Ovary (tissue), 9 donors: ENCODE measurements around the gene ARHGEF7. TPM values are rescaled to one million over a fixed set of nuclear protein-coding genes. Genes with fewer than 3 reads are reported as not detected.

Experiments
- DNase-seq, 5 donors: peaks; one replicate each; pipeline ENCODE4 v3.0.0-alpha.2; 2019 to 2020
- H3K27ac ChIP-seq, 2 donors: fragments of 200-600 bp; one replicate each; pipeline versions ENCODE4 v1.5.1 to v1.8.0; 2019 to 2022
- H3K27me3 ChIP-seq: fragments of 200-600 bp; one replicate; pipeline ENCODE4 v1.8.0; 2022
- H3K36me3 ChIP-seq: fragments of 200-600 bp; sonication (generic); one replicate; pipeline ENCODE4 v1.5.1; 2019
- H3K4me1 ChIP-seq: one replicate; pipeline ENCODE4 v1.8.1; 2013; ENCODE audit warnings: mild to moderate bottlenecking, moderate library complexity; ENCODE audit not compliant: insufficient read depth
- H3K4me3 ChIP-seq: fragments of 200-600 bp; sonication (generic); one replicate; pipeline ENCODE4 v1.5.1; 2017
- H3K9me3 ChIP-seq, 2 donors: fragments of 200-600 bp in 1 of 2; sonication (generic) in 1 of 2; one replicate each; pipeline versions ENCODE4 v1.5.1 to v1.8.1; 2013 to 2019; ENCODE audit warnings: mild to moderate bottlenecking in 1 of 2, moderate library complexity in 1 of 2
- CTCF ChIP-seq, 3 donors: fragments of 450-650 bp in 2 of 3; fragments of 200-600 bp in 1 of 3; IDR thresholded peaks; one replicate each; pipeline versions ENCODE4 v1.5.1 to v1.8.0; 2016 to 2022; ENCODE audit warnings: antibody characterized with exemption in 3 of 3, mild to moderate bottlenecking in 1 of 3
- EP300 ChIP-seq: sonication (generic); formaldehyde crosslinking; IDR thresholded peaks from one replicate; pipeline ENCODE4 v1.6.1; 2017; ENCODE audit warnings: antibody characterized with exemption
- POLR2A ChIP-seq: fragments of 450-650 bp; IDR thresholded peaks from one replicate; pipeline ENCODE4 v1.6.1; 2017; ENCODE audit warnings: antibody characterized with exemption, mild to moderate bottlenecking, moderate library complexity
- WGBS, 3 donors: extraction: QIAGEN DNeasy Blood & Tissue Kit in 1 of 3; methylation state at CpG; one replicate each; pipeline versions ENCODE4 v1.1.5 to v1.1.7; 2013 to 2017; 5-methylcytosine and 5-hydroxymethylcytosine counted together
- intact Hi-C, 4 donors: fragments of 100-400 bp; cut with DNase I; formaldehyde crosslinking; loops; one replicate each; pipeline versions ENCODE4 v1.11.0 to v1.15.1; 2022 to 2023
- polyA plus RNA-seq, 2 donors: library from polyadenylated mRNA; stranded (reverse); fragments of 200-250 nt in 1 of 2; fragments of 350-450 nt in 1 of 2; fragmentation: Illumina TruSeq in 1 of 2; extraction: RNeasy Lipid Tissue Mini Kit (QIAGEN cat#74804) in 1 of 2; gene quantifications; one replicate each; pipeline ENCODE4 v1.2.3, GENCODE V29; 2013 to 2014
- total RNA-seq, 7 donors: library from RNA; depleted of rRNA in 2 of 7; stranded (reverse); fragments of >200 nt in 2 of 7; fragmentation: NEBNext Ultra II Directional in 3 of 7; extraction: Animal tissue kit (Norgen Biotek cat#: 25700) in 3 of 7; gene quantifications; one replicate each; pipeline versions ENCODE4 v1.1.0 to v1.2.4, GENCODE V29; 2016 to 2023
- donor health status: DM: no; HTN: no; CAD: no; lungs with moderate emphysema.
- donor health status: DM: no; HTN: no; CAD: no.
- donor health status: Bipolar disorder and iron deficiency.
- donor health status: DM: yes; HTN: yes; CAD: no.
- donor health status: DM: no; HTN: no; CAD: no.
- donor health status: DM: yes; HTN: yes; CAD: no.

The ARHGEF7 gene
- total and polyA plus RNA-seq, 9 donors = 27.6 to 58.5 (median 52.2) TPM

GRCh38 chr13:111317042-111317550 is 202.0 kb downstream of the ARHGEF7 start:
- H3K4me3 ChIP-seq = no peak overlapping the region
- H3K36me3 ChIP-seq = no peaks in the 10 kb centered on the region
- TF ChIP-seq EP300 (no peak), POLR2A (no peak), CTCF (IDR thresholded peaks at IDR 0.05) (no peak)
- no peak for DNase-seq
- H3K27me3 ChIP-seq = no peaks in the 10 kb centered on the region
- intact Hi-C loops = no loop called here
- 89 to 92% (median 91%) methylated on average over 14 of the region's 14 CpGs for WGBS, 3 donors
- H3K4me1 ChIP-seq = no peaks in the 10 kb centered on the region
- no peak overlapping the region for H3K27ac ChIP-seq
- H3K9me3 ChIP-seq = peaks cover 0 to 4% of the 10 kb centered on the region in 2 donors

GRCh38 chr13:111317571-111318345 is 202.6 kb downstream of the ARHGEF7 start:
- Histone ChIP-seq H3K27ac (no peak overlapping the region), H3K27me3 (no peaks in the 10 kb centered on the region), H3K4me1 (no peaks in the 10 kb centered on the region), H3K36me3 (no peaks in the 10 kb centered on the region), H3K9me3 (peaks cover 0 to 4% of the 10 kb centered on the region in 2 donors), H3K4me3 (no peak overlapping the region)
- WGBS, 3 donors = 78 to 87% (median 81%) methylated on average over 29 of the region's 29 CpGs
- TF ChIP-seq POLR2A (no peak), CTCF (IDR thresholded peaks at IDR 0.05) (no peak), EP300 (no peak)
- intact Hi-C loops = no loop called here
- no peak for DNase-seq

GRCh38 chr13:111318386-111318785 is 203.3 kb downstream of the ARHGEF7 start:
- no peak overlapping the region for H3K27ac ChIP-seq
- no peaks in the 10 kb centered on the region for H3K4me1 ChIP-seq
- peaks cover 0 to under 1% of the 10 kb centered on the region in 2 donors for H3K9me3 ChIP-seq
- 65 to 87% (median 74%) methylated on average over 13 of the region's 13 CpGs for WGBS, 3 donors
- no peak for DNase-seq
- no peak for TF ChIP-seq CTCF (IDR thresholded peaks at IDR 0.05)
- intact Hi-C loops = no loop called here
- no peak overlapping the region for H3K4me3 ChIP-seq
- H3K27me3 ChIP-seq = no peaks in the 10 kb centered on the region
- H3K36me3 ChIP-seq = no peaks in the 10 kb centered on the region

- TF ChIP-seq CTCF (IDR thresholded peaks at IDR 0.05) (no peak), POLR2A (no peak), EP300 (no peak)
- no peak for DNase-seq
These were observed 204.4 kb downstream of the ARHGEF7 start for GRCh38 chr13:111319521-111319920.

More at GRCh38 chr13:111319521-111319920, 204.4 kb downstream of the ARHGEF7 start:
- H3K27ac ChIP-seq = no peak overlapping the region
- no peak overlapping the region for H3K4me3 ChIP-seq
- no peaks in the 10 kb centered on the region for H3K36me3 ChIP-seq
- 88 to 95% (median 91%) methylated on average over 12 of the region's 12 CpGs for WGBS, 3 donors
- intact Hi-C loops = no loop called here
- no peaks in the 10 kb centered on the region for H3K27me3 ChIP-seq
- H3K4me1 ChIP-seq = no peaks in the 10 kb centered on the region
- H3K9me3 ChIP-seq = no peaks in the 10 kb centered on the region
